ENCODE results near the gene UHRF1.
"Not testable (repeated sequence)": the region's sequence is repeated elsewhere in the genome, so short reads cannot be mapped to it uniquely, and the experiment has no call there.

UHRF1 gene

DNA sequence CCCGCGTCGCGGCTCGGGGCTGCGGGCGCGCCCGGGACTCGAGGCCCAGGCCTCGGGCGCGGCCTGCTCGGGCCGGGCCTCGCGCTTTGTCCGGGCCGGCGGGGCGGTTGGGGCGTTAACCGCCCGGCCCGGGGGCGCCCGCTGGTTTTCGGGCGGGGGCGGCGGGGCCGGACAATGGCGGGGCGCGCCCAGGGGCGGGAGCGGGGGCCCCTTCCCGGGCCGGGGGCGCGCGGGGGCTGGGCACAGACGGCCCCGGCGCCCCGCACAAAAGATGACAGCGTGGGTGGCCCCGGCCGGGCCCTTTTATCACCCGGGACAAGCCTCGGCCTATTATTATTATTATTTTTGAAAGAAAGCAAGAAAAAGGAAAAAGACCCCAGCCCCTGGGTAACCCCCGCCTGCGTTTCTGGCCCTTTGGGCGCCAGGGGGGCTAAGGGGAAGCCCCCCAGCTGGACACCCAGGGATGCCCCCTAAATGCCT is 60.0 kb downstream of the UHRF1 start:
- peaks cover 8% of the 10 kb centered on the region for H3K36me3 Mint-ChIP-seq (ENCODE audit: low read depth)
- H3K27ac Mint-ChIP-seq = peak overlapping the region; percentile 85
- no peak for DNase-seq
- H3K4me3 Mint-ChIP-seq = peak overlapping the region; percentile 82
- H3K9me3 Mint-ChIP-seq = no peaks in the 10 kb centered on the region
- ATAC-seq = no peak
- no peaks in the 10 kb centered on the region for H3K27me3 Mint-ChIP-seq
- peaks cover 35% of the 10 kb centered on the region for H3K4me1 Mint-ChIP-seq

DNA sequence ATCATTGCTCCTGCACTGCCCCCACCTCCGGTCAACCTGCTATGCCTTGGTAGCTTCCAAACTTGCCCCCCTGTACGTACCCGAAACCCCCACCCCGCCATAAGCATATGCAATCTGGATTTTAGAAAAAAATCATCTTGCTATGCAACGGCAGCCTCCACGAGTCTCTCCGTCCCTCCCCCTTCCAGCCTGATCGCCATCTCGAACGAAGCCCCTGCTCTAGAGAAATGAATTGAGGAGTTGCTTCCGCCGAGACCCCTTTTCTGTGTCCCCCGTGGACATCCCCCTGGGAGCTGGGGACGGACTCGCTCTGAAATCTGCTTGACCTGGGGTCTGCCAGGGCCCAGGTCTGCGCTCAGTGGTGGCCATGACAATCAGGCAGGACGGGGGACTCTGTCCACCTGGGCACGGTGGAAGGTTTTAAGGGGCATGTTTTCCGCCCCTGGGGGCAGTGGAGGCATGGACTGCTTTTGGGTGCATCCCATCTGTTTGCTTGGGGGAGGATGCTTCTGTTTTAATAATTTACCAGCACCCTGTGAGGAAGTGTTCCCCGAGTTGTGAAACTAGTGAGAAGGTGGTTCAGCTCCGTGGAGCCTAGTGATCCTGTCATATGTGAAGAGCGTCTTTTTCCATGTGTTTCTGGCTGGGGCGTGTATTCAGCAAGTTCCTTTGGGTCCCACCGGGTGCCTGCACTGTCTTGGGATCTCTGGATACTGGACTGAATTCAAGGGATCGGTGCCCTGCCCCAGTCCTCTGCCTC is 60.7 kb downstream of the UHRF1 start:
- peak overlapping the region; percentile 82 for H3K4me3 Mint-ChIP-seq
- DNase-seq (peak; percentile 23), ATAC-seq (no peak)
- no peaks in the 10 kb centered on the region for H3K27me3 Mint-ChIP-seq
- peaks cover 37% of the 10 kb centered on the region for H3K4me1 Mint-ChIP-seq
- peaks cover 3% of the 10 kb centered on the region for H3K36me3 Mint-ChIP-seq (ENCODE audit: low read depth)
- no peaks in the 10 kb centered on the region for H3K9me3 Mint-ChIP-seq
- peak overlapping the region; percentile 85 for H3K27ac Mint-ChIP-seq

DNA sequence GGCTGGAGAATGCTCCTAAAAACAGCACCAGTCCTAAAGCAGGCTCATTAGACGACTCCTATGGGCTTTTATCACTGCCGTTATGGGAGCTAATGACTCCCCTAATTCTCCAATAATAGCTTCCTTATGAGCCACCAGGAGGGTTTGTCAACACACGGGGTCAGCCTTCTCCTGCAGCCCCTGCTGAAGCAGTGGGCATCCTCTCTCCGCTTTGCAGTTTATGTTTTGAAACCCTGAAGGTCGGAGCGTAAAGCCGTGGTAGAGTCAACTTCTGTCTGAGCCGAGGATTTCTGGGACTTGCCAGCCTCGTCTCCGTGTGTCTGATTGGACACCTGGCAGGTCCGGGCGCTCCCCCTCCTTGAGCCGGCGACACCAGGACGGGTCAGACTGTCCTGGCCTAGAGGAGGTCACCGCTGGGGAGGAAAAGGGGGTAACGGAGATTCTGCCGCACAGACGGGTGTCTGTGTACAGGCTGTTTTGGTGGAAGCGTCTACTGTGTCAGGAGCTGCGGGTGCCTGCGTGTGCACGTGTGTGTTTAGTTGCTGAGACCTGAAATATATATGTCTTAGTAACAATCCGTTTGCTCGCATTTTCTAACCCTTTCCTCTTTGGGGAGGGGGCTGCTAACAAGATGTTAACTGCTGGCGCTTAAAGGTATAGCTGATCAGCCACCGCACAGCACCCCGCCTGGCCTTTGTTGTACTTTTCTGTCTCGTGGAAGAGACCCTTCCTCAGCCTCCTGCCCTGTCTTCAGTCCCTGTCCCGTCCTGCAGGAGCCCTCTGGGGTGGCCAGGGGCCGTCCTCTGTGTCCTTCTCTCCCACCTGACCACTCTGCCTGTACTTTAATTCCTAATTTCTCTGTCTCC is 61.5 kb downstream of the UHRF1 start:
- H3K4me3 Mint-ChIP-seq = peak overlapping the region; percentile 82
- ATAC-seq = no peak
- peak overlapping the region; percentile 85 for H3K27ac Mint-ChIP-seq
- peak; percentile 8 for DNase-seq
- H3K9me3 Mint-ChIP-seq = no peaks in the 10 kb centered on the region
- H3K36me3 Mint-ChIP-seq (ENCODE audit: low read depth) = no peaks in the 10 kb centered on the region
- no peaks in the 10 kb centered on the region for H3K27me3 Mint-ChIP-seq
- H3K4me1 Mint-ChIP-seq = peaks cover 39% of the 10 kb centered on the region

DNA sequence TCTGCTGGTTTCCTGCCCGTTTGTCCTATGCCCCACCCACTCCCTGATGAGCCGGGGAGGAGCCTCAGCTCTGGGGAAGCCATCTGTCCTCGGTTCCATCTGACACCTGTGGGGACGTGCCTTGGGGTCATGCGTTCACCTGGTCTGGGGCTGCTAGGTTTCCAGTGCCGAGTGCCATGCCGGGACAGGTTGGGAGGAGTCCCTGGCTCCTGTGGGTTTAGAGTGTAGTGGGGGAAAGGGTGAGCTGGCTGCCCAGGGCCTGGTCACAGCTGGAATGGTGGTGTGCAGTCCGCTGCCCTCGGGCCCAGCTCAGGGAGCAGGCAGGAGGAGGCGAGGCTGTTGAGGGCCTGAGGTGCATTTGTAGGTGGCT is 62.1 kb downstream of the UHRF1 start:
- H3K4me1 Mint-ChIP-seq = peaks cover 39% of the 10 kb centered on the region
- no peaks in the 10 kb centered on the region for H3K9me3 Mint-ChIP-seq
- peak overlapping the region; percentile 82 for H3K4me3 Mint-ChIP-seq
- ATAC-seq (no peak), DNase-seq (peak; percentile 30)
- no peaks in the 10 kb centered on the region for H3K36me3 Mint-ChIP-seq (ENCODE audit: low read depth)
- no peak overlapping the region for H3K27ac Mint-ChIP-seq
- no peaks in the 10 kb centered on the region for H3K27me3 Mint-ChIP-seq

DNA sequence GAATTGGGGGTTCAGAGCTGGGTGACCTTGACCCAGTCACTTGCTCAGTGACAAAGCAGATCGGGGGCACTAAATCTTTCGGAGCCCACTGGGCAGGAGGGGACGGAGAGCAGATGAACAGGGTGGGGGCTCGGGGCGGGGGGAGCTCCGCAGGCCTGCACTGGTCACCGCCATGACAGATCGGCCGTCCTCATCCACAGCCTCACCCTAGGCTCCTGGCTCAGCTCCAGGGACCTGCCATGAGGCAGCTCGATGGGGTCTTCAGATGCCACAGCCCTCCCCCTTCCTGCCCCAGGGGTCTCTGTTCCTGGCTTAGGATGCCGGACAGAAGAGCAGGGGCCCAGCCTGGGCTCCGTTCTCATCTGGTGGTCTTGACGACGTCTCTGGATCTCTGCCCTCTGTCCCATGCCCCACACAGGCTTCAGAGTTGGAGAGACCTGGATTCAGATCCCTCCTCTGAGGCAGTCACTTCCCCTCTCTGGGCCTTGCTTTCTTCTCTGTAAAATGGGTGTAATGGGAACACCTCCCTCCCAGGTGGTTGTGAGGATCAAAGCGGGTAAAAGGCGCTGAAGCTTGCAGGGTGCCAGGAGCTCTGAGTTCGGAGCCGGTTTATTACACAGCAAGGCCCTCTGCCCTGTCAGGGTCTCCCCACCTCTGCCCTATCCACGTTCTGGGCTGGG is 62.7 kb downstream of the UHRF1 start:
- no peak for DNase-seq
- ATAC-seq = no peak
- Mint-ChIP-seq H3K36me3 (ENCODE audit: low read depth) (peaks cover 1% of the 10 kb centered on the region), H3K4me1 (peaks cover 40% of the 10 kb centered on the region), H3K9me3 (no peaks in the 10 kb centered on the region), H3K27ac (no peak overlapping the region), H3K4me3 (no peak overlapping the region), H3K27me3 (no peaks in the 10 kb centered on the region)

DNA sequence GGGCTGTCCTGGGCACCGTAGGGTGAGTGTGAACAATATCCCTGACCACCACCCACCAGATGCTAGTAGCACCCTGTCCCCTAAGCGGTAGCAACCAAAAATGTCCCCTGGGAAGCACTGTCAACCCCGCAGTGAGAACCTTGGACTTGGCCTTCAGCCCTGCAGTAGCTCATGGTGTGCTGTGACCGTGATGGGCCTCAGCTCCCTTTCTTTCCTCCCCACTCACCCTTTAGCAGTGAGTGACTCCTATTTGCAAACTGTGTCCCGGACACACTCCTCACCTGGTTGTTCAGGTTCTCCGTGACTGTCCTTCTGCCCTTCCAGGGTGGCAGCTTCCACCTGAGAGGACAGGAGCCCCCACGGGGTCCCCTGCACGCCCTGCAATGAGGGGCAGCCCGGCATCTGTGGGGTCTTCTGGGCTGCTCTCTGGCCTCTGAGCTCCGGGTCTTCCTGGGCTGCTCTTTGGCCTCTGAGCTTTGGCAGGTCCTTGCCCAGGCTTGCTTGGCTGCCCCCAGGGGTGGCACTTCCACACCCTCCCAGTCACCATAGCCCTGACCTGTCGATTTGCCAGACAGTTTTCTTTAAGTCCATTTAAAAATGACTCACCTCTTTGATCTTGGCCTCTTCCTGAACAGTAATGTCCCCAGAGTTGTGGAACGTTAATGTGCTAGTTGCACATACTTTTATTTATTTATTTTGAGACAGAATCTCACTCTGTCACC is 63.4 kb downstream of the UHRF1 start:
- Mint-ChIP-seq H3K4me3 (no peak overlapping the region), H3K27ac (no peak overlapping the region), H3K4me1 (peaks cover 38% of the 10 kb centered on the region), H3K36me3 (ENCODE audit: low read depth) (peaks cover 2% of the 10 kb centered on the region), H3K9me3 (no peaks in the 10 kb centered on the region), H3K27me3 (no peaks in the 10 kb centered on the region)
- DNase-seq = no peak
- ATAC-seq = no peak

DNA sequence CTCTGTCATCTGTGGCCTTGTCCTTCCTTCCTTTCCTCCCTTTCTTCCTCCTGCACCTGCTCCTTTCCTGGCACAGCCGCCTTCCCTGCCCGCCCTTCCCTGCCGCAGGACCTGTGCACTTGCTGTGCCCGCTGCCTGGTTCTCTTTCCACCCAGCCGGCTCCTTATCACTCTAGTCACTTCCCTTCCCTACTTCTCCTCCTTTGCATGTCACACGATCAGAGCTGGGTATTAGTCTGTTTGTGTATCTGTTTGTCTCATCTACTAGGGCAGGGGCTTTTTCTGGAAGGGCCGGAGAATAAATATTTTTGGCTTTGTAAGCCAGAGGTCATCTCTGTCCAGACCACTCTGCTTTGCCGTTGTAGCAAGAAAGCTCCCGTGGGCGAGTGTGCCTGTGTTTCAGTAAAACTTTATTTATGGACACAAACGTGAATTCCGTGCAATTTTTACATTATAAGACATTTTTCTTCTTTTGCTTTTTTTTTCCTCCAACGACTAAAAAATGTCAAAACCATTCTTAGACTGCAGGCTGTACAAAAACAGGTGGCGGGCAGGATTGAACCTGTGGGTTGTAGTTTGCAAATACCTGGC is 65.7 kb downstream of the UHRF1 start:
- Mint-ChIP-seq H3K27ac (no peak overlapping the region), H3K27me3 (no peaks in the 10 kb centered on the region), H3K4me1 (peaks cover 34% of the 10 kb centered on the region), H3K36me3 (ENCODE audit: low read depth) (peaks cover 2% of the 10 kb centered on the region), H3K4me3 (no peak overlapping the region), H3K9me3 (no peaks in the 10 kb centered on the region)
- no peak for DNase-seq
- no peak for ATAC-seq

DNA sequence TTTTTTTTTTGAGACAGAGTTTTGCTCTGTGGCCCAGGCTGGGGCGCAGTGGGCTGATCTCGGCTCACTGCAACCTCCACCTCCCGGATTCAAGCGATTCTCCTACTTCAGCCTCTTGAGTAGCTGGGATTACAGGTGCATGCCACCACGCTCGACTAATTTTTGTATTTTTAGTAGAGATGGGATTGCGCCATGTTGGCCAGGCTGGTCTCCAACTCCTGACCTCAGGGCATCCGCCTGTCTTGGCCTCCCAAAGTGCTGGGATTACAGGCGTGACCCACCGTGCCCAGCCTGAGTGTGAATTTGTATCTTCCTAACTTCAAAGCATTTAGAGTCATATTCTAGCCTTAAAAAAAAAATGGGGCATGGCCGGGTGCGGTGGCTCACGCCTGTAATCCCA is 66.3 kb downstream of the UHRF1 start:
- not testable (repeated sequence) for H3K27ac Mint-ChIP-seq; H3K9me3 Mint-ChIP-seq; DNase-seq; ATAC-seq; H3K4me3 Mint-ChIP-seq; H3K27me3 Mint-ChIP-seq; H3K36me3 Mint-ChIP-seq (ENCODE audit: low read depth)
- peaks cover 31% of the 10 kb centered on the region for H3K4me1 Mint-ChIP-seq

DNA sequence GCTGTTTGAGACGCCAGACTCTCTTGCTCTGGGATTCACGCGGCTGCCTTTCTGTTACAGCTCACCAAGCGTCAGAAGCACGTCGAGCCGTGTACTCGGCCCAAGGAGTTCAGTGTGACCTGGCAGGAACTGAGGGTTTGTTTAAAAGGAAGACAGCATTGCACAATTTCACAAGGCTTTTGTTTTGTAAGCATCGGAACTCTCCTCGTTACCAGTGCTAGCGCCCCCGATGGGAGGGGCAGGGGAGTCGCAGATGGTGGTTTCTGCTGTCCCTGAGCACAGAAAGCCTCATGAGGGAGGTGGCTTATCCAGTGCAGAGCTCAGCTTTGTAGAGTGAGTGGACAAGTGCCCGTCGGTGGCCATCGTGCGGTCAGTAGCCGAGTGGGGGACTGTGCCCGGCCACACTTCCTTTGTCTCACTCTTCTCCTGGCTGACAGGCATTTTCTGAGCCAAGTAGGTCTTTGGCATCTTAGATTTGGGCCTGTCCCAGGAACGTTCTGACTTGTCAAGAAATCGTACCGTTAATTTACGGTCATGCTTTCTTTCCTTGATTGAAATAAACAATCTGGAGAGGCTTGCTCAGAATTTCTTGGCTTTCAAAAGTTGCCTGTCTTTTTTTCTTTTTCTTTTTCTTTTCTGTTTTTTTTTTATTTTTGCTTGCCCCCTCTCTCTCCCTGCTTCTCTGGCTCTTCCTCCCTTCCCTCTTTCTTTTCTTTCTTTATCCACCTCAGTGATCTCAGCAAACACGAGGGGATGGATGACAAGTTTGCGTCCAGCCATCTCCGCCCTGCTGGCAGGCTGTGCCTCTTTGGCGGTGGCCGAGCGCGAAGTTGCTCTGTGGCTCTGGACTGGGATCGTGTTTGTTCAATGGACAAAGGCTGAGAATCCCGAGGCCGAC is 67.3 kb downstream of the UHRF1 start:
- no peaks in the 10 kb centered on the region for H3K27me3 Mint-ChIP-seq
- peaks cover 2% of the 10 kb centered on the region for H3K36me3 Mint-ChIP-seq (ENCODE audit: low read depth)
- H3K9me3 Mint-ChIP-seq = no peaks in the 10 kb centered on the region
- DNase-seq (no peak), ATAC-seq (no peak)
- H3K4me1 Mint-ChIP-seq = peaks cover 23% of the 10 kb centered on the region
- no peak overlapping the region for H3K27ac Mint-ChIP-seq
- H3K4me3 Mint-ChIP-seq = no peak overlapping the region

DNA sequence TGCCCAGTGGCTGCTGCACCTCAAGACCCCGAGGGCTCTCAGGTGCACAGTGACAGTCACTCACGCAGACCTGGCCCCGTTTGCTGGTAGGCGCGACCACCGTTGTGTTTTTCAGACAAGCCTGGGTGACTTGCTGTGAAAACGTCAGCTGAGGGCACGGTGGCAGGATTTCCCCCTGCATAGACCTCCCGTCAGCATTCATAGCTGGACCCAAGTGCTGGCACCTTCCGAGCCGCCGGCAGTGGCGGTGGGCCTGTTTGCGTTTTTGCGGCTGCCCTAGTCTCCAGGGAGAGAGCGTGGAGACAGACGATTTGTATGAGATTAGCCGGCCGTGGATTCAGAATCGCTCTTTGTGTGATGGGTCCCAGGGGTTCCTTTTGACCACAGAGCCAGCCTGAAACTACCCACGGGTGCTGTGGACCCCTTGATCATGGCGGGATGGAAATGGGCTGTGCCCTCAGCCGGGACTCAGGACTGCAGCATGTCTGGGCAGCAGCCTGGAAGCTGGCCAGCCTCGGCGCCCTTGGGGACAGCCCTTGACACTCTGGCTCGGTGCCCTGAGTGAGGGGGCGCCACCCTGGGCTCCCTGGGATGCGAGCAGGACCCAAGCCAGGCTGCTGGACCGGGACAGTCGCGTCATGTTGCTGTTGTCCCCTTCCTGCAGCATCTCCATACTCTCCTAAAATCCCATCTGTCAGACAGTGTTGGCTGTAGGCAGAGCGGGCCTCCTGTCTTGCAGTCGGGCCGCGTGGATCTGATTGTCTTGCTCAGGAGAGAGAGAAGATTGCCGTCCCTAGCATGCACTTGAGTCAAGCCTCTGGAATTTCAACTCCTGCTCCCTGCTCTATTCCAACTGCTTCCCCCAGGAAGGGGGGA is 68.2 kb downstream of the UHRF1 start:
- Mint-ChIP-seq H3K4me3 (no peak overlapping the region), H3K36me3 (ENCODE audit: low read depth) (peaks cover 2% of the 10 kb centered on the region), H3K4me1 (peaks cover 23% of the 10 kb centered on the region), H3K27me3 (no peaks in the 10 kb centered on the region), H3K27ac (no peak overlapping the region), H3K9me3 (no peaks in the 10 kb centered on the region)
- no peak for ATAC-seq
- no peak for DNase-seq

DNA sequence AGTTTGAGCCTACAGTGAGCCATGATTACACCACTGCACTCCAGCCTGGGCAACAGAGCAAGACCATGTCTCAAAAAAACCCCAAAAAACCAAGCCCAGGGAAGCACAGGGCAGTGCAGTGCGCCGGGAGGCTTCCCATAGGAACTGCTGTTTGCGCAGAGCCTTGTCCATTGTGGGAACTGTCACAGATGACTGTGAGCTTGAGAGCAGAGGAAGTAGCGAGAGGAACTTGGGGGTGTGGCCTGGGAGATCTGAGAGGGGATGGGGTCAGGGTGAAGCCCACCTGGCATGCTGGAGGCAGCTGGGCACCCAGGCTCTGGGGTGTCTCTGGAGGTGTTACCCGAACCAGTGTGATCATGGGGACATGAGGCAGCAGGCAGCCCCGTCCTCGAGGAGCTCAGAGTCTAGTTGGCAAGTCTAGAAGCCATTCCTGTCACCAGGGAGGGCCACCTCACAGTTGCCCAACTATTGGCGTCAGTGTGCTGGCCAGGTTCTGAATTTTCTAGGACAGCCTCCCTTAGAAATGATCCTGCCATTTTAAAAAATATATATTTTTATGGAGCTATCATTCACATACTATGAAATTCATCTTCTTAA is 70.0 kb downstream of the UHRF1 start:
- Mint-ChIP-seq H3K4me3 (no peak overlapping the region), H3K36me3 (ENCODE audit: low read depth) (peaks cover 2% of the 10 kb centered on the region), H3K4me1 (peaks cover 21% of the 10 kb centered on the region), H3K9me3 (no peaks in the 10 kb centered on the region), H3K27ac (no peak overlapping the region), H3K27me3 (no peaks in the 10 kb centered on the region)
- no peak for DNase-seq
- ATAC-seq = no peak

DNA sequence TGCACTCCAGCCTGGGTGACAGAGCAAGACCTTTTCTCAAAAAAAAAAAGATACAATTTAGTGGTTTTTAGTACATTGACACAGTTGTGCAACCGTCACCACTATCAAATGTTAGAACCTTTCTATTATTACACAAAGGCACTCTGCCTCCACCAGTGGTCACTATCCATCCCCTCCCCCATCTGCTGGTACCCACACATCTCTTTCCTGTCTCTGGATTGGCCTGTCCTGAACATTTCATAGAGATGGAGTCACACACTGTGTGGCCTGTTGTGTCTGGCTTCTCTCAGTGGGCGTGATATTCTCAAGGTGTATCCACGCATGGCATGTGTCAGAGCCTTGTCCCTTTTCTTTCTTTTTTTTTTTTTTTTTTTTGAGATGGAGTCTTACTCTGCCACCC is 70.8 kb downstream of the UHRF1 start:
- Mint-ChIP-seq H3K4me1 (peaks cover 17% of the 10 kb centered on the region), H3K9me3 (no peaks in the 10 kb centered on the region), H3K4me3 (no peak overlapping the region), H3K27ac (no peak overlapping the region), H3K27me3 (no peaks in the 10 kb centered on the region), H3K36me3 (ENCODE audit: low read depth) (peaks cover 2% of the 10 kb centered on the region)
- DNase-seq = no peak
- ATAC-seq = no peak

Measured in activated naive CD8-positive, alpha-beta T cell treated with anti-CD3 and anti-CD28 coated beads, Interleukin-2, amount 50 U/mL, for 24 hours (primary cell).